Fibroblast of upper back skin (primary cell): ENCODE data around the gene POMGNT2.

ENCODE experiments used
- DNase-seq: peaks from one replicate; pipeline ENCODE4 v3.0.0-alpha.2; 2013

Gene POMGNT2

GRCh38 chr3:43105596-43106292 lies at the start of gene POMGNT2:
POMGNT2 (minus strand) TSS chr3:43106079; CDS start chr3:43081431, 24,648 bp downstream.
- peak; percentile 81 for DNase-seq

- no peak for DNase-seq
These were observed 49.1 kb upstream of the POMGNT2 start for GRCh38 chr3:43154980-43155379.

DNA sequence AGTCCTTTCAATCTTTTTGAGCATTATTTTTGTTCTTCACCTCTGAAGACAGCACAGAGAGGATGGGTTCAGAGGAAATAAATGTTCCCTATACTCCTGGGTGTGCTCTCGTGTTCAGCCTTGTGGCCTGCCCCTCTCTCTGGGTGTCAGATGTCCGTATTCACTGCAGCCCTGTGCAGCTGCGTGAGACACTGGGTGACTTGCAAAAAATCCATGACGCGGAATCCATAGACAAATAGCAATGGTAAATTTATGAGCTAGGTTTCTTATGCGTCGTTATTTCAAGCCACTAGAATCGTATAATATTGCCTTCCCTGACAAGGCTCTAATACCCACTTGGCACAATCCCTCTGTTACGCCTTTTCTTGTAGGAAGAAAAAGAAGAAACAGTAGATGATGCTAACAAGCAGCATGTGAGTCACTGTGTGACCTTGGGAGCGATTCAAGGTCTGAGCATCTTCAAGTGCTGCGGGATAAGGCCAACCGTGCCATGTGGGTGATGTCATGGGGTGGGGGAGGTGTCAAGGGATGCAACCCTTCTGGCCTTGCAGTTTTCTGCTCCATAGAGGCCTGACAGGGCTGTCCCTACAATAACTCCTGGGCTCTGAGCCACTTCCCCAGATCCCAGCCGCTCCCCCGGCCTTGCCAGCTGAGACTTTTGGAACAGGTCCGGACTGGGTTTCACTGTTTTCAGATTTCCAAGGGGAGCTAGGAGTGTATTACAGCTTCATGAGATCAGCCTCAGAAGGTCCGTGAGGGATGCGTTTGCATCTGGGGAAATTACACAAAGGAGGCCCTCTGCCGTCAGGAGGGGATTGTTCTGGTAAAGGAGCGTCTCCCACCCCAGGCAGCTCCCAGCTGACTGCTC lies 47.6 kb upstream of the POMGNT2 start:
- peak; percentile 77 for DNase-seq

- DNase-seq, result peak; percentile 24
These were observed 46.8 kb upstream of the POMGNT2 start for GRCh38 chr3:43152649-43153048.

DNA sequence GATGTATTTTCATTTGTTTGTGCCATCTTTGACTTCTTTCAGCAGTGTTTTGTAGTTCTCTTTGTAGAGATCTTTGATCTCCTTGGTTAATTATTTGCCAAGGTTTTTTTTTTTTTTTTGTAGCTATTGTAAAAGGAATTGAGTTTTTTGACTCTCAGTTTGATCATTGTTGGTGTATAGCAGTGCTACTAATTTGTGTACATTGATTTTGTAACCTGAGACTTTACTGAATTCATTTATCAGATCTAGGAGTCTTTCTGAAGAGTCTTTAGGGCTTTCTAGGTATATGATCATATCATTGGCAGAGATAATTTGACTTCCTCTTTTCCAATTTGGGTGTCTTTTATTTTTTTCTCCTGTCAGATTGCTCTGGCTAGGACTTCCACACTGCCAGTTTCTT lies 42.2 kb upstream of the POMGNT2 start:
- no peak for DNase-seq

GRCh38 chr3:43146599-43146998 lies 40.7 kb upstream of the POMGNT2 start:
- no peak for DNase-seq

DNA sequence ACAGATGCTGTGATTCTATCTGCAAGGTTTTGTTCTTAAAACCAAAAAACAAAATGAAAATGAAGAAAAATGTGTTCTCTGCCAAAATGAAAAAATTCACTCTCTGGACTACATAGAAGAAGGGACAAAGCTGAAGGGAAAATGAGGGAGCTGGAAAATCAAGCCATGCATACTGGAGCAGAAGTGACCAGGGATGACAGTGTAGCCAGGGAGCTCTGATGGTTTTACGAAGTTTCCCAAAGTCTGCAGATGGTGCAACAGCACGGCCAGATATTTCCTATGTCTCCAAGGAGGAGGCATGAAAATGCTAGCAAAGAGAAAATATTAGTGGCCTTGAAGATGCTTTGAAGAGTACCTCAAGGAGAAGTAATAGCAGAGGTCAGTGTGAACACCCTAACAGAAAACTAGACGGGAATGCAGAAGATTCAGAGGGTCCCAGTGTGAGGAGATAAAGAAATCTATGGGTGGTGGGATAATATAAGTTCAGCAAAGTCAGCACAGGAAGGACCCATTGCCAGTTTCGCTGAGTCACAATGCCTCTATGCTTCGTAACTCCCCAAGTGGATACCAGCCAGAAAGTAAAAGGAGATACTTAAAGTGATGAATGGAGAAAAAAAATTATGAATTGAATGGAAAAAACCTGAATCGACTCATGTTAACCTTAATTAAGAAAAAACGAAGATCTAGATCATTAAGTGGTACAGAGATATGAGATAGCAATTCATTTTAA lies 39.0 kb upstream of the POMGNT2 start:
- DNase-seq, result peak; percentile 49

DNA sequence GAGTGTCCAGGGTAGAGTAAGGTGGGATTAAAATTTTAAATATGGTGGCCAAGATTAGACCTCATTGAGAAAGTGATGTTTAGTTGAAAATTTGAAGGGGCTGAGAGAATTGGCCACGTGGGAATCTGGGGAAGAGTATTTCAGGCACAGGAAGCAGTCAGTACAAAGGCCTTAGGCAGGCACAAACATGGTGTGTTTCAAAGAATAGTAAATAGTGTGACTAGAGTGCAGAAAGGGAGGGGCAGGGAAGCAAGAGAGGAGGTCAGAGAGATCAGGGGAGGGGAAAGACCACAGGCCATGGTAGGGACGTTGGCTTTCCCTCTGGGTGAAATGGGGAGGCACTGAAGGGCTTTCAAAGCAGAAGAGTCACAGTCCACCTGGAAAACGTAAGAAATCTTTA lies 36.6 kb upstream of the POMGNT2 start:
- DNase-seq, result no peak

DNA sequence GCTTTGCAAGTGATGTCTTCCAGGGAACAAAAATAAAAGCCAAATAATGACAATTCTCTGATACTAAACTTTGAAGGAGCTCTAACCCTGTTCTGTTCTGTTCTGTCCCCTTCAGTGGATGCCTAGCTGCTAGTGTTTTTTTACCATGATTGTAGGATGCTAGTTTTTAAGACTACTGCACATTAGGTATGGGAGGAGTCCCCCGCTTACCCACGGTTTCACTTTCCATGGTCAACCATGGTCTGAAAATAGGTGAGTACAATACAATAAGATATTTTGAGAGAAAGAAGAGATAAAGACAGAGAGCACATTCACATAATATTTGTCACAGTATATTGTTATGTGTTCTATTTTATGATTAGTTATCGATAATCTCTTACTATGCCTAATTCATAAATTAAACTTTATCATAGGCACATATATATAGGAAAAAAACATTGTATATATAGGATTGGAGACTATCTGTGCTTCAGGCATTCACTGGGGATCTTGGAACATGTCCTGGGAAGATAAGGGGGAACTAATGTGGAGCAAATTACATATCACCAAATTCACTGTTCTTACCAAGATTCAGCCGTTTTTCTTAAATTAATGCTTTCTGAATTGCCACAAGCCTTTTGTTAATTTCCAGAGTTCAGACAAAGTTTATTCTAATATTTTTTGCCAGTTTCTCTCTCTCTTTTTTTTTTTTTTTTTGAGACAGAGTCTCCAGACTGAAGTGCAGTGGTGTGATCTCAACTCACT lies 32.8 kb upstream of the POMGNT2 start:
- no peak for DNase-seq

GRCh38 chr3:43132870-43133636 lies 27.2 kb upstream of the POMGNT2 start:
- DNase-seq, result no peak

DNA sequence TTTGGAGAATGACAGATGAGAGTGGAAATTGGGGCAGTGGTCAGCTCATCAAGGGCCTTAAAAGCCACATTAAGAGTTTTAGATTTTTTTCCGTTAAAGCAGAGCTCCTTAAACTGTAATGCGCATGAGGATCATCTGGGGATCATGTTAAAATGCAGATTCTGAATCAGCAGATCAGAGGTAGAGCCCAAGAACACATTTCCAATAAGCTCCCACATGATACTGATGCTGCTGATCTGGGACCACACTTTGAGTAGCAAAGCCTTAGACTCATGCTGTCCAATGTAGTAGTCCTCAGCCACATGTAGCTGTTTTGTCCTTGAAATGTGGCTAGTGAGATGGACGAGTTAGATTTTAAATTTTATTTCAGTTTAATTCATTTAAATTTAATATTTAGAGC lies 26.3 kb upstream of the POMGNT2 start:
- DNase-seq, result no peak

DNA sequence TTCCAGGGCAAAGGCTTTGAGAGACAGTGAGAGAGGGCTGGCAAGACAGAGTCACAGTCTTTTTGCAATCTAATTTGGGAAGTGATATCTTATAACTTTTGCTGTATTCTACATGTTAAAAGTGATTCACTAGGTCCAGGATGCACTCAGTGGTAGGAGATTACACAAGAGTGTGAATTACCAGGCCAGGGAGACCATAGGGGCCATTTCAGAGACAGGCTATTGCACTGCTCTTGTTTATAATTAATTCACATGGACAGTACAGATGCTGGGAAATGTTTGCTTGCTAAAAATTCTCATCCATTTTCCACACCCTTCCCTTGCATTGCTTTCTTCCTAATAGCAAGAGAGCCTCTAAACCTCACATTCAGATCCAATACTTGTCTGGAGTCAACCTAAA lies 22.6 kb upstream of the POMGNT2 start:
- DNase-seq, result no peak

DNA sequence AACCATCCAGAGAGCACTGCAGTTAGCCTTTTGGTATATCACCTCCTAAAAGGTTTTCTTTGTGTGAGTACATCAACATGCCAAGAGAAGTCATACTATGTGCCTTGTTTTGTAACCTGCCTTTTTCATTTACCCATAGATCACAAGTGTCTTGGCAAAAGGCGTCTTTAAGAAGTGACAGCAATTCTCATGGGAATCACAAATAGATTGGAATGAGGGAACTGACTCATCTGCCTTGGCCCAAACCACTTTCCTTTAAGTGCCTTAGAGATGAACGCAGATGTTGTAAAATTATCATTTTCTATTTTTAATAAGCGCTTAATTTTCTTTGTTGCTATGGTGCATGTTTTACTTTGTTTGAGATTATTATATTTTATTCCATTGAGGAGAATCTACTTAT lies 20.7 kb upstream of the POMGNT2 start:
- no peak for DNase-seq

DNA sequence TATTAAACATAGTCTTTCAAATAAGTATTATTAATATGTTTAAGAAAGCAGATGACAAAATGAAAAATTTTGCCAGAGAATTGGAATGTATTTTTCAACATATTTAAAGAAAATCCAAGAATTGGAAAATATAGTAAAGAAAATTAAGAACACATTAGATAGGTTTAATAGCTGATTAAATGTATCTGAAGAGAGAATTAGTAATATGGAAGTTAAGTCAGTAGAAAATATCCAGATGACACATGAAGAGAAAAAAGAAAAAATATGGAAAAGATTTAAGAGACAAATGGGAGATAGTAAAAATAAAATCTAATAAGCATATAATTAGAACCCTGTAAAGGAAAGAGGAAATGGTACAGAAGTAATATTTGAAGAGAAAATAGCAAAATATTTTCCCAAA lies 18.0 kb upstream of the POMGNT2 start:
- no peak for DNase-seq

DNA sequence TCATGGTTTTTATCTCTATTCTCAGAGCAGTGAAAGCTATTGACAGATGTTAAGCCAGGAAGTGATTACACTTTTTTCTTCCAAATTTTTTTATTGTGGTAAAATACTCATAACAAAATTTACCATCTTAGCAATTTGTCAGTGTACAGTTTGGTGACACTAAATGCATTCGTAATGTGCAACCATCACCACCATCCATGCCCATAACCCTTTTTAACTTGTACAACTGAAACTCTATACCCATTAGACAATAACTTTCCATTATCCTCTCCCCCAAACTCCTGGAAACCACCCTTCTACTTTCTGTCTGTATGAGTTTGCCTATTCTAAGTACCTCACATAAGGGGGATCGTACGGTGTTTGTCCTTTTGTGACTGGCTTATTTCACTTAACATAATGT lies 15.1 kb upstream of the POMGNT2 start:
- DNase-seq, result no peak

DNA sequence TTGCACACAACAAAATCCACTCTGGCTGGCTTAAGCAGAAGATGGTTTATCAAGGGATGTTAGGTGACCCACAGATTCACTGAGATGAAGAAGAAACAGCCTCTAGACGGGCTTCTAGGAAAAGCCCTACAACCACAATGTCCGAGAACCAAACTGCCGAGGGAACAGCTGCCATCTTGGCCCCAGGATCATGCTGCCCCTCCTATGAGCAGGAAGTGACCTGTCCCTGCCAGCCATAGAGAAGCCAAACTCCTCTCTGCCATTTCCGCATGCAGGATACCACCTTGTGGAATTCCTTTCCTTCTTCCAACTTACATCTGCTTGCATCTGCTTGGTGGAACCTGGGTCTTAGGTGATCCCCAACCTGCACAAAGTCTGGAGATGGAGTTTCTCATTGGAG lies 11.4 kb upstream of the POMGNT2 start:
- DNase-seq, result no peak

DNA sequence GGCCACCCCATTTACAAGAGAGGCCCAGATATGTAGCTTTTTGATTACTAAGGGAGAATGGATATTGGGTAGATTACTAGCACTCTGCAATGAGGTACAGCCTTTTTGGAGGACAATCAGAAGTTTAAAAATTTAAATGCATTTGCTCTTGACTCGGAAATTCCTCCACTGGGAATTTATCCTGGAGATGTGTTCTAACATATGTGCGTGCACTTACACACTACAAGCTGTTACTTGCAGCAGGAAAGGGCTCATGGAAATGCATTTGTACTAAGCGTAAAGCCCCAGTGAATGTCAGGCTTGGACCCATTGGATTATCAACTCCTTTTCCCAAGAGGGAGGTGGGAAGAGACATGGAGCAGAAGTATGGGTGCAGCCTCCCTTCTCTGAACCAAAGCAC lies 7.8 kb upstream of the POMGNT2 start:
- no peak for DNase-seq

DNA sequence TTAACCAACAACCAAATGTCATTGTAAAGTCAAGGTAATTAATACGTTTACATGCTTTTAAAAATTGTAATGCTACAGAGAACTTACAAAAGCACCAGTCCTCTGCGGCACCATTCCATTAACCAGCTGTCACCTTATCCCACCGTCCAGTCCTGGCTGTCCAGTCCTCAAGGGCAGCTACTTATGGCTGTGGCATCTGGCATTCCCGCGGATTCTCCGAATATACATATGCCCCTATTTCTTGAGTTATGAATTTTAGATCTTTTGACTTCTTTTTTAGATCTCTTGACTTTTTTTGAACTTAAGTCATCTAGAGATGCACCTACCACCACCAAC lies 382 bp upstream of the POMGNT2 start:
- DNase-seq, result no peak

- no peak for DNase-seq
These were observed 951 bp downstream of the POMGNT2 start for GRCh38 chr3:43104660-43105595.

DNA sequence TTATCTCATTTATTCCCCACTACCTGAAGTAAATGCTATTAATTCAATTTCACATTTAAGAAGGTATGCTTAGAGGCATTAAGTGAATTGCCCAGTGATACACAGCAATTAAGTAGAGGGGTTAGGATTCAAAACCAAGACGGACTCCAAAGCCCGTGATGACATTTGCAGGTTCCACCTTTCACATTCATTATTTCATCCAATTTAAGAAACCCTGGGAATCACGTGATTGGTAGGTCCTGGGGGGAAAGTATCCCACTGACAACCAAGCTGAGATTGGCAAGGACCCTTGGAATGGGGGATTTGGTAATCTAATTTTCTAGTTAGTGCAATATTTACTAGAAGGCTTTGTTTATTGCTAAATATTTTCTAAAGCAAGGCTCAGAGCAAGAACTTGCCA lies 1.8 kb downstream of the POMGNT2 start:
- DNase-seq, result no peak
